Loucy (cell line): ENCODE measurements around the gene ZNF283.

Experiments
- H2AFZ ChIP-seq: fragments of 200-600 bp; sonication (generic); 2 replicates; pipeline ENCODE4 v1.6.0; 2016; ENCODE audit warnings: antibody characterized with exemption, mild to moderate bottlenecking, low read length, moderate library complexity
- H3F3A ChIP-seq: fragments of 200-600 bp; 2 replicates; pipeline ENCODE4 v1.6.0; 2016; ENCODE audit warnings: antibody characterized with exemption, low read depth, mild to moderate bottlenecking
- H3K27me3 ChIP-seq: fragments of 200-600 bp; sonication (generic); 2 replicates; pipeline ENCODE4 v1.6.1; 2014; ENCODE audit warnings: low read length, mild to moderate bottlenecking; ENCODE audit not compliant: insufficient read depth, poor library complexity, severe bottlenecking
- H3K36me3 ChIP-seq: fragments of 200-600 bp; sonication (generic); 2 replicates; pipeline ENCODE4 v1.6.1; 2016; ENCODE audit warnings: low read length; ENCODE audit not compliant: insufficient read depth
- H3K4me1 ChIP-seq: fragments of 200-600 bp; sonication (generic); 2 replicates; pipeline ENCODE4 v1.5.1; 2014; ENCODE audit warnings: low read length, mild to moderate bottlenecking; ENCODE audit not compliant: insufficient read depth, poor library complexity, severe bottlenecking
- H3K4me2 ChIP-seq: fragments of 200-600 bp; sonication (generic); 2 replicates; pipeline ENCODE4 v1.6.0; 2014; ENCODE audit warnings: antibody characterized with exemption, low read length, low read depth, mild to moderate bottlenecking; ENCODE audit not compliant: poor library complexity, severe bottlenecking
- H3K4me3 ChIP-seq: fragments of 200-600 bp; sonication (generic); 2 replicates; pipeline ENCODE4 v1.5.1; 2014; ENCODE audit warnings: low read length, mild to moderate bottlenecking, mixed read lengths; ENCODE audit not compliant: poor library complexity, severe bottlenecking
- H3K79me2 ChIP-seq: fragments of 200-600 bp; sonication (generic); 2 replicates; pipeline ENCODE4 v1.6.1; 2014; ENCODE audit warnings: low read length; ENCODE audit not compliant: insufficient read depth
- H3K9ac ChIP-seq: fragments of 200-600 bp; sonication (generic); 2 replicates; pipeline ENCODE4 v1.6.0; 2014; ENCODE audit warnings: mild to moderate bottlenecking, low read depth, low read length, moderate library complexity; ENCODE audit not compliant: poor library complexity, severe bottlenecking
- H3K9me2 ChIP-seq: fragments of 200-600 bp; sonication (generic); replicated peaks from 2 replicates; pipeline ENCODE4 v1.6.1; 2016; ENCODE audit warnings: low read depth, low read length, mixed read lengths
- H3K9me3 ChIP-seq: fragments of 200-600 bp; sonication (generic); 2 replicates; pipeline ENCODE4 v1.6.1; 2014; ENCODE audit warnings: mild to moderate bottlenecking, antibody characterized with exemption, low read length, low read depth; ENCODE audit not compliant: insufficient read depth
- H4K20me1 ChIP-seq: fragments of 200-600 bp; sonication (generic); 2 replicates; pipeline ENCODE4 v1.6.0; 2014; ENCODE audit warnings: antibody characterized with exemption, low read length, mild to moderate bottlenecking; ENCODE audit not compliant: insufficient read depth, poor library complexity, severe bottlenecking
- EZH2phosphoT487 ChIP-seq: fragments of 200-600 bp; IDR thresholded peaks from 2 replicates; pipeline ENCODE4 v1.6.1; 2018; ENCODE audit warnings: antibody characterized with exemption, mild to moderate bottlenecking, moderate library complexity, borderline replicate concordance
- TF ChIP-seq, protein P1 (sequence below): fragments of 200-600 bp; sonication (generic); conservative IDR thresholded peaks from 2 replicates; pipeline ENCODE4 v1.5.1; 2014; ENCODE audit warnings: mild to moderate bottlenecking, antibody characterized with exemption, low read length

ZNF283 gene

DNA sequence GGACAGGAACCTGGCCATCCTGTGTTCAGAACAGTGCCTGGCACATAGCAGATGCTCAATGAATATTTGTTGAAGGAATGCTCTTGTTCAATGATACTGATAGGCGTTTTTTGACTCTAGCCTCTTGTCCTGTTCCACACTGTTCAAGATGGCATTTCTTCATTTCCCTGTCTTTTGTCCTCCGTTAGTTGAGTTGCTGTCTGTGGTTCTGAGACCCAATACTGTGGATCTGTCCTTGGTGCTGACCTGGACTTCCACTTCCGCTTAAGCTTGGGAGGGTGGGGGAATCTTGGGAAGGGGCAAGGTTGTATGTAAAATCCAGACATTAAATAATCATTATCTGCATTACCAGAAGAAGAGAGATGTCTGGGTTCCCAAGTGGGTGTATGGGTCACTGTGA, 38.1 kb upstream of the ZNF283 start:
- Histone ChIP-seq H3K4me1 (peaks cover 12% of the 10 kb centered on the region), H3K79me2 (no peaks in the 10 kb centered on the region), H3K27me3 (no peaks in the 10 kb centered on the region), H3K9me2 (no peaks in the 10 kb centered on the region), H3K9me3 (no peaks in the 10 kb centered on the region), H2AFZ (no peak overlapping the region), H3K4me2 (no peak overlapping the region), H4K20me1 (no peaks in the 10 kb centered on the region), H3K4me3 (no peak overlapping the region), H3F3A (no peaks in the 10 kb centered on the region), H3K36me3 (no peaks in the 10 kb centered on the region), H3K9ac (no peak overlapping the region)
- TF ChIP-seq, protein P1, sequence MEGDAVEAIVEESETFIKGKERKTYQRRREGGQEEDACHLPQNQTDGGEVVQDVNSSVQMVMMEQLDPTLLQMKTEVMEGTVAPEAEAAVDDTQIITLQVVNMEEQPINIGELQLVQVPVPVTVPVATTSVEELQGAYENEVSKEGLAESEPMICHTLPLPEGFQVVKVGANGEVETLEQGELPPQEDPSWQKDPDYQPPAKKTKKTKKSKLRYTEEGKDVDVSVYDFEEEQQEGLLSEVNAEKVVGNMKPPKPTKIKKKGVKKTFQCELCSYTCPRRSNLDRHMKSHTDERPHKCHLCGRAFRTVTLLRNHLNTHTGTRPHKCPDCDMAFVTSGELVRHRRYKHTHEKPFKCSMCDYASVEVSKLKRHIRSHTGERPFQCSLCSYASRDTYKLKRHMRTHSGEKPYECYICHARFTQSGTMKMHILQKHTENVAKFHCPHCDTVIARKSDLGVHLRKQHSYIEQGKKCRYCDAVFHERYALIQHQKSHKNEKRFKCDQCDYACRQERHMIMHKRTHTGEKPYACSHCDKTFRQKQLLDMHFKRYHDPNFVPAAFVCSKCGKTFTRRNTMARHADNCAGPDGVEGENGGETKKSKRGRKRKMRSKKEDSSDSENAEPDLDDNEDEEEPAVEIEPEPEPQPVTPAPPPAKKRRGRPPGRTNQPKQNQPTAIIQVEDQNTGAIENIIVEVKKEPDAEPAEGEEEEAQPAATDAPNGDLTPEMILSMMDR = no peak
- TF ChIP-seq EZH2phosphoT487 = no peak

DNA sequence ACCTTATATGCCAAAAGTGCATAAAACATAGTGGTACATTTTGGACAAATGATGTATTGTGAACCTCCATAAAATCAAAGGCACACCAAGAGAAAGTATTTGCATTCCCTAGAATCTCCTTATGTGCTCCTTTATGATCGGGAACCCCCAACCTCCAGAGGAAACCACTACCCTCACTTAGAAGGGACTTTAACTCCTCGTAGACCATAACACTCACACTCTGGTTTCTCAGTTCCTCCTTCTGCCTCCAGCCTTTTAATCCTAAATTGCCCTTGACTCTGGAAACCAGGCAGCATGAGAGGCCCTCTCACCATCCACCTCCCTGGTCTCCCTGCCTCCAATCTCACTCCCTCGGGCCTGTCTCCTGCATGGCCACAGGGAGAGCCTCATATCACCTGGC, 36.5 kb upstream of the ZNF283 start:
- H3K9me2 ChIP-seq = no peaks in the 10 kb centered on the region
- H3K4me2 ChIP-seq = no peak overlapping the region
- no peak overlapping the region for H3K4me3 ChIP-seq
- H2AFZ ChIP-seq = no peak overlapping the region
- no peaks in the 10 kb centered on the region for H3K4me1 ChIP-seq
- no peaks in the 10 kb centered on the region for H3K36me3 ChIP-seq
- no peaks in the 10 kb centered on the region for H3F3A ChIP-seq
- no peak overlapping the region for H3K9ac ChIP-seq
- H3K9me3 ChIP-seq = no peaks in the 10 kb centered on the region
- H3K79me2 ChIP-seq = no peaks in the 10 kb centered on the region
- TF ChIP-seq, protein P1 = no peak
- no peak for TF ChIP-seq EZH2phosphoT487
- no peaks in the 10 kb centered on the region for H3K27me3 ChIP-seq
- no peaks in the 10 kb centered on the region for H4K20me1 ChIP-seq

DNA sequence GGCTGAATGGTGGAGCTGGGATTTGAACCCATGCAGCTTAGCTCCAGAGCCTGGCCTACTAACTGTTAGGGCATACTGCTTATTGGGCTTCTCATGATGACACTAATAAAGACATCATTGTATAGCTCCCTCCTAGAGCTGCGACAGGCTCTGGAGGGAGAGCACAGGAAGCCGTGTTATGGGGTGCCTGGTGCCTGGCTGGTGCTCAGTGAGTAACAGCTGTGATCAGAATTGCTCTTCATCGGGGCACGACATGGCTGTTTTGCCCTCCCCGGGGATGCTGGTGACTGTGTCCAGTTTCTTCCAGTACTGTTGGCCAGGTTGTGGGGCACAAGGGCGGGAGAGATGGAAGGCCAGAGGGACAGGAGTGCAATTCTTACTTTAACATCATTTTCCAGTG, 30.0 kb upstream of the ZNF283 start:
- no peak overlapping the region for H3K4me2 ChIP-seq
- H2AFZ ChIP-seq = no peak overlapping the region
- no peak overlapping the region for H3K4me3 ChIP-seq
- no peaks in the 10 kb centered on the region for H3K9me3 ChIP-seq
- no peaks in the 10 kb centered on the region for H3F3A ChIP-seq
- H3K4me1 ChIP-seq = no peaks in the 10 kb centered on the region
- H4K20me1 ChIP-seq = no peaks in the 10 kb centered on the region
- no peaks in the 10 kb centered on the region for H3K36me3 ChIP-seq
- TF ChIP-seq, protein P1 = no peak
- no peak for TF ChIP-seq EZH2phosphoT487
- H3K9me2 ChIP-seq = no peaks in the 10 kb centered on the region
- H3K9ac ChIP-seq = no peak overlapping the region
- H3K79me2 ChIP-seq = no peaks in the 10 kb centered on the region
- no peaks in the 10 kb centered on the region for H3K27me3 ChIP-seq
